GM12891 (cell line): ENCODE measurements around the gene RTRAF.

Experiments
- DNase-seq: peaks from one replicate; pipeline ENCODE4 v3.0.0; 2011; ENCODE audit warnings: low spot score; ENCODE audit not compliant: insufficient read length
- FAIRE-seq: peaks from 2 replicates; lab custom pipeline; 2011; peaks lifted over from hg19 to GRCh38; lab: Jason Lieb, UNC
- PAX5 ChIP-seq: IDR thresholded peaks from 2 replicates; pipeline ENCODE4 v1.6.1; 2011; ENCODE audit warnings: low read length, moderate library complexity, mild to moderate bottlenecking; ENCODE audit not compliant: insufficient read depth, severe bottlenecking
- POLR2A ChIP-seq: IDR thresholded peaks from 2 replicates; pipeline ENCODE4 v1.6.1; 2011; ENCODE audit warnings: low read depth, low read length, control low read depth
- POLR2AphosphoS5 ChIP-seq: IDR thresholded peaks from 2 replicates; pipeline ENCODE4 v1.6.1; 2011; ENCODE audit warnings: low read depth, low read length, control low read depth
- POU2F2 ChIP-seq: IDR thresholded peaks from 2 replicates; pipeline ENCODE4 v1.6.1; 2011; ENCODE audit warnings: low read depth, mild to moderate bottlenecking, control low read depth, low read length, moderate library complexity
- SPI1 ChIP-seq: IDR thresholded peaks from 2 replicates; pipeline ENCODE4 v1.6.1; 2011; ENCODE audit warnings: low read depth, low read length, control low read depth
- TAF1 ChIP-seq: IDR thresholded peaks from 2 replicates; pipeline ENCODE4 v1.6.1; 2011; ENCODE audit warnings: low read depth, low read length, control low read depth

Gene RTRAF

GRCh38 chr14:52018252-52018651 is 28.9 kb downstream of the RTRAF start:
- DNase-seq (no peak), FAIRE-seq (no peak)
- no peak for TF ChIP-seq POU2F2
- TF ChIP-seq PAX5: no peak
- no peak for TF ChIP-seq SPI1
- no peak for TF ChIP-seq POLR2A
- TF ChIP-seq TAF1: no peak
- TF ChIP-seq POLR2AphosphoS5: no peak

GRCh38 chr14:52018970-52019369 is 29.6 kb downstream of the RTRAF start:
- FAIRE-seq (no peak), DNase-seq (no peak)
- TF ChIP-seq TAF1: no peak
- TF ChIP-seq POLR2A: no peak
- no peak for TF ChIP-seq POLR2AphosphoS5
- TF ChIP-seq POU2F2: no peak
- TF ChIP-seq PAX5: no peak
- TF ChIP-seq SPI1: no peak

- no peak for DNase-seq
- FAIRE-seq: no peak
- no peak for TF ChIP-seq POLR2A
- TF ChIP-seq POLR2AphosphoS5: no peak
- no peak for TF ChIP-seq TAF1
- TF ChIP-seq PAX5: no peak
- no peak for TF ChIP-seq POU2F2
- no peak for TF ChIP-seq SPI1
Measured at GRCh38 chr14:52020161-52020714, 30.9 kb downstream of the RTRAF start.

- DNase-seq (no peak), FAIRE-seq (peak; percentile 13)
Measured at GRCh38 chr14:52020866-52021717, 31.7 kb downstream of the RTRAF start.

GRCh38 chr14:52021957-52022600 is 32.7 kb downstream of the RTRAF start:
- TF ChIP-seq TAF1 (no peak), PAX5 (no peak), SPI1 (no peak), POU2F2 (no peak), POLR2A (no peak), POLR2AphosphoS5 (no peak)
- peak; percentile 33 for DNase-seq
- peak; percentile 35 for FAIRE-seq

More at GRCh38 chr14:52020866-52021717, 31.7 kb downstream of the RTRAF start:
- TF ChIP-seq POU2F2 (no peak), PAX5 (no peak), SPI1 (no peak), TAF1 (no peak), POLR2AphosphoS5 (no peak), POLR2A (no peak)

- TF ChIP-seq POLR2AphosphoS5: no peak
- no peak for TF ChIP-seq TAF1
- TF ChIP-seq PAX5: no peak
- TF ChIP-seq POU2F2: no peak
- TF ChIP-seq POLR2A: no peak
- TF ChIP-seq SPI1: no peak
- FAIRE-seq: no peak
- no peak for DNase-seq
Measured at GRCh38 chr14:52023518-52023917, 34.2 kb downstream of the RTRAF start.

- no peak for FAIRE-seq
- no peak for DNase-seq
- TF ChIP-seq POU2F2 (no peak), PAX5 (no peak), POLR2AphosphoS5 (no peak), POLR2A (no peak), SPI1 (no peak), TAF1 (no peak)
Measured at GRCh38 chr14:52025310-52025709, 36.0 kb downstream of the RTRAF start.

- DNase-seq (no peak), FAIRE-seq (no peak)
- TF ChIP-seq SPI1 (no peak), POU2F2 (no peak)
Measured at GRCh38 chr14:52026017-52026660, 36.8 kb downstream of the RTRAF start.

- no peak for TF ChIP-seq PAX5
- TF ChIP-seq POU2F2: no peak
- no peak for TF ChIP-seq POLR2A
- TF ChIP-seq POLR2AphosphoS5: no peak
- TF ChIP-seq SPI1: no peak
- no peak for TF ChIP-seq TAF1
- no peak for FAIRE-seq
Measured at GRCh38 chr14:52026901-52027300, 37.6 kb downstream of the RTRAF start.

More at GRCh38 chr14:52026901-52027300, 37.6 kb downstream of the RTRAF start:
- no peak for DNase-seq
